WI38 (cell line): ENCODE measurements around the gene SS18L1.

ENCODE experiments used
- H3K4me3 ChIP-seq: 2 replicates; pipeline ENCODE4 v1.5.1; 2011; ENCODE audit warnings: low read depth, mild to moderate bottlenecking, control low read depth, low read length
- CTCF ChIP-seq: IDR thresholded peaks from 2 replicates; pipeline ENCODE4 v1.5.1; 2012; ENCODE audit warnings: low read depth, mild to moderate bottlenecking, control low read depth, low read length

The SS18L1 gene

GRCh38 chr20:62155428-62156253, 12.1 kb downstream of the SS18L1 start:
- H3K4me3 ChIP-seq: no peak overlapping the region
- no peak for TF ChIP-seq CTCF

- no peak for TF ChIP-seq CTCF
- no peak overlapping the region for H3K4me3 ChIP-seq
Measured at GRCh38 chr20:62156254-62156556, 12.6 kb downstream of the SS18L1 start.

- TF ChIP-seq CTCF: peak; percentile 69
- no peak overlapping the region for H3K4me3 ChIP-seq
Measured at GRCh38 chr20:62156592-62157386, 13.2 kb downstream of the SS18L1 start.

- H3K4me3 ChIP-seq: no peak overlapping the region
- no peak for TF ChIP-seq CTCF
Measured at GRCh38 chr20:62157387-62158087, 14.0 kb downstream of the SS18L1 start.

GRCh38 chr20:62158088-62158400, 14.5 kb downstream of the SS18L1 start:
- TF ChIP-seq CTCF: no peak
- no peak overlapping the region for H3K4me3 ChIP-seq

GRCh38 chr20:62158541-62158940, 15.0 kb downstream of the SS18L1 start:
- no peak overlapping the region for H3K4me3 ChIP-seq
- no peak for TF ChIP-seq CTCF

GRCh38 chr20:62159052-62159451, 15.5 kb downstream of the SS18L1 start:
- H3K4me3 ChIP-seq: no peak overlapping the region
- no peak for TF ChIP-seq CTCF
